Large intestine (tissue), 3 donors: ENCODE measurements around the gene DDX55. TPM values are rescaled to one million over a fixed set of nuclear protein-coding genes. Genes with fewer than 3 reads are reported as not detected.

Experiments
- DNase-seq, 2 donors: peaks; one replicate each; pipeline versions ENCODE4 v3.0.0 to v3.0.0-alpha.2; 2013
- H3K27ac ChIP-seq: one replicate; pipeline ENCODE4 v1.5.1; 2013; ENCODE audit warnings: low read length
- H3K27me3 ChIP-seq: 2 replicates; pipeline ENCODE4 v1.6.1; 2013; ENCODE audit warnings: low read length; ENCODE audit not compliant: control insufficient read depth, insufficient read depth
- H3K36me3 ChIP-seq: 2 replicates; pipeline ENCODE4 v1.6.1; 2013; ENCODE audit warnings: low read length; ENCODE audit not compliant: control insufficient read depth, insufficient read depth
- H3K4me1 ChIP-seq: one replicate; pipeline ENCODE4 v1.6.1; 2013; ENCODE audit warnings: low read length; ENCODE audit not compliant: control insufficient read depth, insufficient read depth
- H3K4me3 ChIP-seq: one replicate; pipeline ENCODE4 v1.5.1; 2013; ENCODE audit warnings: low read length
- H3K9me3 ChIP-seq: one replicate; pipeline ENCODE4 v1.6.1; 2013; ENCODE audit warnings: mild to moderate bottlenecking, low read depth, low read length, moderate library complexity; ENCODE audit not compliant: control insufficient read depth
- WGBS: methylation state at CpG from one replicate; pipeline ENCODE4 v1.1.5; 2013; ENCODE audit warnings: low lambda C conversion rate; ENCODE audit not compliant: insufficient coverage; 5-methylcytosine and 5-hydroxymethylcytosine counted together
- polyA plus RNA-seq: library from polyadenylated mRNA; unstranded; fragments of 120-200 nt; gene quantifications from one replicate; pipeline ENCODE4 v1.2.1, GENCODE V29; 2013

Gene DDX55
- polyA plus RNA-seq, 1 donor, result 37.9 TPM

- peaks cover 37% of the 10 kb centered on the region for H3K36me3 ChIP-seq
- H3K4me1 ChIP-seq, result no peaks in the 10 kb centered on the region
- H3K9me3 ChIP-seq, result no peaks in the 10 kb centered on the region
- H3K27me3 ChIP-seq, result no peaks in the 10 kb centered on the region
- H3K27ac ChIP-seq, result no peak overlapping the region
- DNase-seq, result no peak
- WGBS, result no CpG with 5 or more reads among the region's 7 CpGs
- H3K4me3 ChIP-seq, result no peak overlapping the region
These were observed 42.0 kb downstream of the DDX55 start for GRCh38 chr12:123643911-123644310.

GRCh38 chr12:123645380-123645779 is 43.5 kb downstream of the DDX55 start:
- no CpG with 5 or more reads among the region's 3 CpGs for WGBS

GRCh38 chr12:123645878-123646277 is 44.0 kb downstream of the DDX55 start:
- DNase-seq, result no peak
- WGBS, result no CpG with 5 or more reads among the region's 5 CpGs
- Histone ChIP-seq H3K4me1 (no peaks in the 10 kb centered on the region), H3K4me3 (no peak overlapping the region), H3K27ac (no peak overlapping the region), H3K36me3 (peaks cover 52% of the 10 kb centered on the region), H3K27me3 (no peaks in the 10 kb centered on the region), H3K9me3 (no peaks in the 10 kb centered on the region)

More at GRCh38 chr12:123645380-123645779, 43.5 kb downstream of the DDX55 start:
- Histone ChIP-seq H3K4me3 (no peak overlapping the region), H3K4me1 (no peaks in the 10 kb centered on the region), H3K36me3 (peaks cover 48% of the 10 kb centered on the region), H3K9me3 (no peaks in the 10 kb centered on the region), H3K27ac (no peak overlapping the region), H3K27me3 (no peaks in the 10 kb centered on the region)
- DNase-seq, result no peak

- H3K27me3 ChIP-seq, result no peaks in the 10 kb centered on the region
- 100% methylated on average over 5 of the region's 5 CpGs for WGBS
These were observed 46.5 kb downstream of the DDX55 start for GRCh38 chr12:123648401-123648800.

GRCh38 chr12:123654129-123654701 is 52.3 kb downstream of the DDX55 start:
- no peak for DNase-seq
- peaks cover 50% of the 10 kb centered on the region for H3K36me3 ChIP-seq

More at GRCh38 chr12:123648401-123648800, 46.5 kb downstream of the DDX55 start:
- DNase-seq, result no peak
- Histone ChIP-seq H3K36me3 (peaks cover 58% of the 10 kb centered on the region), H3K27ac (no peak overlapping the region), H3K9me3 (no peaks in the 10 kb centered on the region), H3K4me1 (no peaks in the 10 kb centered on the region), H3K4me3 (no peak overlapping the region)

GRCh38 chr12:123655420-123655819 is 53.5 kb downstream of the DDX55 start:
- no peak for DNase-seq
- H3K4me3 ChIP-seq, result no peak overlapping the region
- H3K27me3 ChIP-seq, result no peaks in the 10 kb centered on the region
- no peak overlapping the region for H3K27ac ChIP-seq
- H3K9me3 ChIP-seq, result no peaks in the 10 kb centered on the region
- no peaks in the 10 kb centered on the region for H3K4me1 ChIP-seq
- peaks cover 48% of the 10 kb centered on the region for H3K36me3 ChIP-seq
- WGBS, result no CpG with 5 or more reads among the region's 5 CpGs

More at GRCh38 chr12:123654129-123654701, 52.3 kb downstream of the DDX55 start:
- Histone ChIP-seq H3K4me1 (no peaks in the 10 kb centered on the region), H3K27me3 (no peaks in the 10 kb centered on the region), H3K9me3 (no peaks in the 10 kb centered on the region), H3K4me3 (no peak overlapping the region), H3K27ac (no peak overlapping the region)
- WGBS, result no CpG with 5 or more reads among the region's 4 CpGs

- no peaks in the 10 kb centered on the region for H3K27me3 ChIP-seq
- H3K4me1 ChIP-seq, result no peaks in the 10 kb centered on the region
- peaks cover 41% of the 10 kb centered on the region for H3K36me3 ChIP-seq
- WGBS, result 80% methylated on average over 1 of the region's 4 CpGs
- DNase-seq, result no peak
- H3K4me3 ChIP-seq, result no peak overlapping the region
- no peaks in the 10 kb centered on the region for H3K9me3 ChIP-seq
- H3K27ac ChIP-seq, result no peak overlapping the region
These were observed 54.5 kb downstream of the DDX55 start for GRCh38 chr12:123656392-123656791.

- Histone ChIP-seq H3K27ac (no peak overlapping the region), H3K9me3 (no peaks in the 10 kb centered on the region), H3K4me3 (no peak overlapping the region), H3K4me1 (no peaks in the 10 kb centered on the region), H3K27me3 (no peaks in the 10 kb centered on the region), H3K36me3 (peaks cover 35% of the 10 kb centered on the region)
- DNase-seq, result no peak
- 88% methylated on average over 3 of the region's 9 CpGs for WGBS
These were observed 55.3 kb downstream of the DDX55 start for GRCh38 chr12:123657211-123657610.

GRCh38 chr12:123659996-123660727 is 58.3 kb downstream of the DDX55 start:
- WGBS, result 100% methylated on average over 3 of the region's 5 CpGs
- DNase-seq, result no peak
- Histone ChIP-seq H3K4me1 (no peaks in the 10 kb centered on the region), H3K36me3 (peaks cover 30% of the 10 kb centered on the region), H3K9me3 (no peaks in the 10 kb centered on the region), H3K27me3 (no peaks in the 10 kb centered on the region), H3K27ac (no peak overlapping the region), H3K4me3 (no peak overlapping the region)

GRCh38 chr12:123667771-123668170 is 65.9 kb downstream of the DDX55 start:
- no peaks in the 10 kb centered on the region for H3K4me1 ChIP-seq
- no peaks in the 10 kb centered on the region for H3K36me3 ChIP-seq
- no peak for DNase-seq
- no peak overlapping the region for H3K27ac ChIP-seq
- WGBS, result 78% methylated on average over 1 of the region's 8 CpGs
- no peak overlapping the region for H3K4me3 ChIP-seq
- H3K9me3 ChIP-seq, result no peaks in the 10 kb centered on the region
- H3K27me3 ChIP-seq, result no peaks in the 10 kb centered on the region
